IMR-90 (cell line): Measurements from ENCODE around the gene FMC1.

Experiments used
- BHLHE40 ChIP-seq: fragments of 150-350 bp; IDR thresholded peaks from 2 replicates; pipeline ENCODE4 v1.6.1; 2016; ENCODE audit warnings: mild to moderate bottlenecking, low read depth, low read length
- CEBPB ChIP-seq: IDR thresholded peaks from 2 replicates; pipeline ENCODE4 v1.6.1; 2012; ENCODE audit warnings: low read depth, low read length, improper control_type of control experiment
- ELK1 ChIP-seq: fragments of 150-350 bp; IDR thresholded peaks from 2 replicates; pipeline ENCODE4 v1.6.1; 2016; ENCODE audit warnings: low read depth, mild to moderate bottlenecking, low read length, moderate library complexity, borderline replicate concordance
- MXI1 ChIP-seq: IDR thresholded peaks from 2 replicates; pipeline ENCODE4 v1.6.1; 2012; ENCODE audit warnings: low read depth, mild to moderate bottlenecking, low read length, moderate library complexity, borderline replicate concordance
- NFE2L2 ChIP-seq: fragments of 150-350 bp; IDR thresholded peaks from 2 replicates; pipeline ENCODE4 v1.6.1; 2016; ENCODE audit warnings: low read depth, mild to moderate bottlenecking, low read length
- POLR2A ChIP-seq: IDR thresholded peaks from 2 replicates; pipeline ENCODE4 v1.6.1; 2012; ENCODE audit warnings: mild to moderate bottlenecking, low read depth, low read length
- RAD21 ChIP-seq: IDR thresholded peaks from 2 replicates; pipeline ENCODE4 v1.6.1; 2012; ENCODE audit warnings: low read length, improper control_type of control experiment
- RFX5 ChIP-seq: IDR thresholded peaks from 2 replicates; pipeline ENCODE4 v1.8.0; 2012; ENCODE audit warnings: low read depth, mild to moderate bottlenecking, low read length, moderate library complexity
- TF ChIP-seq, protein P1 (sequence below): conservative IDR thresholded peaks from 2 replicates; pipeline ENCODE4 v1.5.1; 2012; ENCODE audit warnings: mild to moderate bottlenecking, low read depth, low read length, improper control_type of control experiment
- TF ChIP-seq, protein P2 (sequence below): fragments of 150-350 bp; IDR thresholded peaks from 2 replicates; pipeline ENCODE4 v1.6.1; 2017; ENCODE audit warnings: mild to moderate bottlenecking, antibody characterized with exemption, low read length, low read depth

DNA sequence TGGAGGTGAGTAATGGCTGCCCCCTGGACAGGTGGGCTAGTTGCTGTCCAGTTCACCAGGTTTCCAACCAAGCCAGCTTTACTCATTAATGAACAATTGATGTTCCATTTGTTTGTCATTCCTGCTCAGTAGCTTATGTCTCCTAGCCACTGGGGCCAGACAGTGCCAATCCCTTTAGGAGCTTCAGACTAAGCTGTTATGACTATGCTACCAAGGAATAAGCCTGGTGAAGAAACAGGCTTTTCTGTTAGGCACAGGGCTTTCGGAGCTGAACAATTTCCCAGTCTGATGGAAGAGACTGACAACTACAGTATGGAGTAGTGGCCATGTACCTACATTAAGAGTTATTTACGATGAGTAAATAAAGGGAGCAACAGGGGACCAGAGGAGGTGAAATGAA lies 2.1 kb upstream of the FMC1 start:
- TF ChIP-seq, protein P1, sequence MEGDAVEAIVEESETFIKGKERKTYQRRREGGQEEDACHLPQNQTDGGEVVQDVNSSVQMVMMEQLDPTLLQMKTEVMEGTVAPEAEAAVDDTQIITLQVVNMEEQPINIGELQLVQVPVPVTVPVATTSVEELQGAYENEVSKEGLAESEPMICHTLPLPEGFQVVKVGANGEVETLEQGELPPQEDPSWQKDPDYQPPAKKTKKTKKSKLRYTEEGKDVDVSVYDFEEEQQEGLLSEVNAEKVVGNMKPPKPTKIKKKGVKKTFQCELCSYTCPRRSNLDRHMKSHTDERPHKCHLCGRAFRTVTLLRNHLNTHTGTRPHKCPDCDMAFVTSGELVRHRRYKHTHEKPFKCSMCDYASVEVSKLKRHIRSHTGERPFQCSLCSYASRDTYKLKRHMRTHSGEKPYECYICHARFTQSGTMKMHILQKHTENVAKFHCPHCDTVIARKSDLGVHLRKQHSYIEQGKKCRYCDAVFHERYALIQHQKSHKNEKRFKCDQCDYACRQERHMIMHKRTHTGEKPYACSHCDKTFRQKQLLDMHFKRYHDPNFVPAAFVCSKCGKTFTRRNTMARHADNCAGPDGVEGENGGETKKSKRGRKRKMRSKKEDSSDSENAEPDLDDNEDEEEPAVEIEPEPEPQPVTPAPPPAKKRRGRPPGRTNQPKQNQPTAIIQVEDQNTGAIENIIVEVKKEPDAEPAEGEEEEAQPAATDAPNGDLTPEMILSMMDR = no peak
- no peak for TF ChIP-seq RAD21
- TF ChIP-seq MXI1 = no peak
- no peak for TF ChIP-seq POLR2A
- TF ChIP-seq NFE2L2 = no peak
- no peak for TF ChIP-seq CEBPB
- no peak for TF ChIP-seq ELK1
- no peak for TF ChIP-seq BHLHE40
- TF ChIP-seq, protein P2, sequence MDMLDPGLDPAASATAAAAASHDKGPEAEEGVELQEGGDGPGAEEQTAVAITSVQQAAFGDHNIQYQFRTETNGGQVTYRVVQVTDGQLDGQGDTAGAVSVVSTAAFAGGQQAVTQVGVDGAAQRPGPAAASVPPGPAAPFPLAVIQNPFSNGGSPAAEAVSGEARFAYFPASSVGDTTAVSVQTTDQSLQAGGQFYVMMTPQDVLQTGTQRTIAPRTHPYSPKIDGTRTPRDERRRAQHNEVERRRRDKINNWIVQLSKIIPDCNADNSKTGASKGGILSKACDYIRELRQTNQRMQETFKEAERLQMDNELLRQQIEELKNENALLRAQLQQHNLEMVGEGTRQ = no peak
- no peak for TF ChIP-seq RFX5
